Activated T-helper 1 cell treated with Interleukin-2 at 50 U/mL for 16 hours (primary cell): Measurements from ENCODE around the gene PLD5.
"Not testable (repeated sequence)": the region's sequence is repeated elsewhere in the genome, so short reads cannot be mapped to it uniquely, and the experiment has no call there.

Experiments
- DNase-seq: peaks from one replicate; pipeline ENCODE4 v3.0.0-alpha.2; 2020; ENCODE audit warnings: low read depth

Gene PLD5

DNA sequence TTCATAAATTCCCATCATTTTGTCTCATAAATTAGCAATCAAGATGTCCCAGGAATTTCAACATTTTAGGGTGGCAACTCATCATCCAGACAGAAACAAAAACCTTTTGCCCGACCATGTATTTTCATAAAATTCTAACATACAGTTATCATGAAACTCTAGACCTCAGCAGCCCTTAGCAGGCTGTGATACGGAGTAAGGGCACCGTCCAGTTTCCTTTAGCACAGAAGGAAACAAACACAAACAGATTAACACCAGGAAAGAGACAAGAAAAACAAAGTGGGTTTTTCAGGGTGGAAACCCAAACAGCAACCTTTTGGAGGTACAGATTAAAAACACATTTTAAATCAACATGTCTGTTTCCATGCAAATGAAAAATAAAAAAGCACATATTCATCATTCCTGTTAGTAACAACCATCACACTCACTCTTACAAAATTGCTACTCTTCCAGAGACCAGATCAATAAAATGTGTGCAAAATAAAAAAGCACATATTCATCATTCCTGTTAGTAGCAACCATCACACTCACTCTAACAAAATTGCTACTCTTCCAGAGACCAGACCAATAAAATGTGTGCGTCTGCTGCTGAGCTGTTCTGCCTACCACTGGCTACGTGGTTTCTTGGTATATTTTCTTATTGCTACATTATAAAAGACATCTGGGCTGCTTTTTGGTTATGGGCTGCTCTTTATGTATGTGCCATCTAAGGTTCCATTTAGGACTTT lies 241.6 kb downstream of the PLD5 start:
- not testable (repeated sequence) for DNase-seq

DNA sequence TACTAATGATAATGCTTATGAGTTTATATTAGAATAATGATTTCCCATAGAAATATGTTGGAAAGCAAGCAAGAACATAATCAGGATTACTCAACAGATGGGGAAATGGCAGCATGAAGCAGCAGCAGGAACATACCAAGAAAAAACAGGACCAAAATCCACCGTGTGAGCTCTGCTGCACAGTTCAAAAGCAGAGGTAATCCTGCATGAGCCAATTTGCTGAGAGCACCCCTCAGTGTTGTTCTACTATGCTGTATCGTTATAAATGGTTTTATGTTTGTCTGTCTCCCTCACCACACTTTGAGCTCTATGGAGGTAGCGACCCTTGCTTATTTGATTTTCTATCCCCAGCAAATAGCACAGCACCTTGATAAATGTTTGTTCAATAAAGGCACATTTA lies 246.1 kb downstream of the PLD5 start:
- not testable (repeated sequence) for DNase-seq

DNA sequence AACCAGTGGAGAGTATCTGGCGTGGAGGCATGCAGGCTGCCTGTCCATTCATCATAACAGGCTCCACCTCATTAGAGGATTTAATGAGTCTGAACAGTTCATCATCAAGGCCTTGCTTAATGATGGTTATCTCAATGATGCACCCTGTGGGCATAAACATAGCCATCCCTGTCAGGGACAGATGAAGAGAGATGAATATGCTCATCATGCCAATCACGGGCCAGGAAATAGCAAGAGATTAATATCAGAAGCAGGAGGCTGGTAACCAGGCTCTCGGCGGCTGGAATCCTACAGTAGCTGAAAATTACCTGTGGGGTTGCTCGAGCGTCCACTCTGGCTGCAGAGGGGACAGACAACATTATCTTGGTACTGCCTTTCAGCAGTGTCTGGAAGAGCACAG lies 247.7 kb downstream of the PLD5 start:
- DNase-seq: not testable (repeated sequence)

DNA sequence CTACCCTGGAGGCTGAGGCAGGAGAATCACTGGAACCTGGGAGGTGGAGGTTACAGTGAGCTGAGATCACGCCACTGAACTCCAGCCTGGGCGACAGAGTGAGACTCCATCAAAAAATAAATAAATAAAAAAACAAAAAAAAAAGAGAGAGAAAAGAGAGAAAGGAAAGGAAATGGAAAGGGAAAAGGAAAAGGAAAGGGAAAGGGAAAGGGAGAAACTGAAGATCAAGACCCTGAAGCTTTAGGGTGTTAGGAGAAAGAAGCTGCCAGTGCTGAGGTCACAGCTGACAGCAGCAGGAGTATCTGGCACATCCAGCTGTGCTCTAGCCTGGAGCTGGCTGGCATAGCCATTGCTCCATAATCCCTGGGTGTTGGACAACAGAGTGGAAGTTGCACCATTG lies 257.5 kb downstream of the PLD5 start:
- DNase-seq: not testable (repeated sequence)

DNA sequence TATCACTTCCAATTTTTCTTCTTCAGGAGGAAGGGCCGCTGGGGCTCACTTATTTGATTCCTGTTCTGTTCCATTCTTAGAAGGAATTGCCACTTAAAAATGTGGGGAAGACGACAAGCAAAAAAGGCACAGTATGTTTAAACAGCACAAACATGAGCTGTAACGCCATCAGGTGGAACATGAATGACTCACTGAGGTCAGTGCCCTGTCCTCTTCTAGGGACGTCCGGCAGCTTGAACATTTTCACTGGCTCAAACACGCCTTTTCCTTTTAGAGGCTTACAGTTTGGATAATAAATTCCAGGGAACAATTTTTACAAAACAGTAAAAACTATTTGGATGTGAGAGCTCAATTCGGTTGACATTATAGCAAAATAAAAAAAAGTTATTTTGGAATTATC lies 260.1 kb downstream of the PLD5 start:
- not testable (repeated sequence) for DNase-seq

DNA sequence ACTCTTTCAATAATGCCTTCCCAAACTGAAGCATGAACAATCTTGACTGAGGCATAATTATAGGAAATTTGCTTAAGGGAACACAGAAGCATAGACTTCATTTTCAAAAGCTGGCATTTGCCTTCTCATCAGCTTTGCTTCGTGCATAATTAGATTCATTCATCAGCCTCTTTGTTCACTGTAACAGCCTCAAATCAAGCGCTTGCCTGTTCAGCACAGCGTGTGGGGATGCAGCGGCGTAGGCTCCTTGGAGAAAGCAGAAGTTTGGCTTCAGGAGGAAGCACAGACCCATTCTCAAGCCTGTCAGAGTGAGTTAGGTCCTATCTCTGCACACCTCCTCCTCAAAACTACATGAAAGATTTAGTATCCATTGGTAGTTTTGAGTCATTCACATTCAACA lies 279.2 kb downstream of the PLD5 start:
- DNase-seq: no peak

DNA sequence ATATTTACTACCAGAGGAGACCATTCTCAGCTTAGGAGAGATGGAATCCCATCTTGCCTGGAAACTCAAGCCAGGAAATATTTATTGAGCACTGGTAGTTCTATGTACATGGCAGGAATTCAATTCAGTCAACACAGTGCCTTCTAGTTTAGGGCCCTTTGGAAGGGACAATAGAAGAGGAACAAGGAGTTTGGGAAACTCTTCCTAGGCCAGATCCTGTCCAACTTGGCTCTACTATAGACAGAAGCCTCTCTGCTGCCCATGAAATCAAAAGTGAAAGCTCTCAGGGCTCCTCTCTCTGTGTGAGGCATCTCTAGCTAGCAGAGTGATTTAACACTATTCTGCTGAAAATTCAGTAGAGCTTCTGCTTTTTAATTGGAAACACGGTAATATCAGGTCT lies 281.0 kb downstream of the PLD5 start:
- DNase-seq: no peak

DNA sequence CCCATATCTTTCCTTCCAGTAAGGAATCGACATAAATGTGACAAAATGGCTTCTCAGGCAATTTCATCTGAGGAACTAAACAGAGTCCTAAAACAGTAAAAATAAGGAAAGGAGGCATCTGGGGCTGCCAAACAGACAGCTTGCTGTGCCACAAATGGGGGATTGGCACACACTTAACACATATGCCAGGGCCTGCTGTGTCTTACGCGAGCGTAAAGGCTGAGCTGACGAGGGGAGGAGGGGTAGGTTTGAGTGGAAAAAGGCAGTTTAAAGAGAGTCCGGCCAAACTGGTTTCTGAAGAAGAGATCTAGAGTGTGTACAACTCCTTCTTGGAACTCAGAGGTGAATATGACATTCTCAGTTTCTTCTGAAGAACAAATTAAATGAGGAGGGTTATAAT lies 281.5 kb downstream of the PLD5 start:
- no peak for DNase-seq

DNA sequence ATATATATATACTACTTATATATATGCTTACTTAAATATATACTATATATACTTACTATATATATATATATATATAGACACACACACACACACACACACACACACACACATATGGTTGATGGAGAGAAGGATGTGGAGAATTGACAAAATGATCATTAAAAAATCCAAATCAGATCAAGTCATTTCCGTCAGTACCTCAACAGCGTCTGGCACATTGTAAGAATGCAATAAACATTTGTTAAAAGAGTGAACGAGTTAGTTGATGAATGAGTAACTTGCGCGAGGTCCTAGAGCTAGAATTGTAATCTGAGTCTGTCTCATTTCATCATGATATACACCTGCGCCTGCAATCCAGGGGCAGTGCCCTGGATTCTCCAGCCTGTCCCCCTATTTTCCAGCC lies 282.6 kb downstream of the PLD5 start:
- no peak for DNase-seq

DNA sequence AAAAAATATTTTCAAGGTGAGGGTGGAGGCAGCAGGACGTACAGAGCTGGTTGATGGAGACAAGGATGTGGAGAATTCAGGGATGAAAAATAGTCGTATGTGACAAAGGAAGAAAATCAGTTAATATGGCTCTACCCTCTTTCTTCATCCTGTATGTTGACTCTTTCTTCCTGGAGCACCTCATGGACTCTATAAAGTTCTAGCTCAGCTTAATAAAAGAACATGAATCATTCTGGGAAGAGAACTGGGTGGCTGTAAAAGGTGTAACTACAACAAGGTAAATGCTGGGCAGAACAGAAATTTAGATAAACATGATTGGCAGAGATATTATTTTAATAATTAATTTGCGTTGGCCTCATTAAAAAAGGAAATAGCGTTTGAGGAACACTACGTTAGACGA lies 283.8 kb downstream of the PLD5 start:
- DNase-seq: no peak

DNA sequence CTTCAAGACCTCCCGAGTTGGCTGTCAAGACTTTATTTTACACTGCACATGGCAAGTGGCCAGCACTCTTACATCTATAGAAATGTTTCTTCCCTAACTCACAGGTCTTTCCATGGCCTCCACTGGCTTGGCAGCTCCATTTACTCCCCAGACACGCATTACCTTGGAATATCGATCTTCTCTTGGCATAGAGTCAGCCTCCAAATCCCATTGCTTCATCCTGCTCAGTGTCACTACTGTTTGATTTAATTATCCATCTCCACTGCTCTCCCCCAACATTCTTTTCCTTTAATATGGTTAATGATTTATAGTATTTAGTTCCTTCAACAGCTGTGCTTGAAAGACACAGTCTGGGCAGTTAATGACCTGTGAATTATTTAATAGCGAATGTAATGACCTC lies 284.4 kb downstream of the PLD5 start:
- DNase-seq: no peak

DNA sequence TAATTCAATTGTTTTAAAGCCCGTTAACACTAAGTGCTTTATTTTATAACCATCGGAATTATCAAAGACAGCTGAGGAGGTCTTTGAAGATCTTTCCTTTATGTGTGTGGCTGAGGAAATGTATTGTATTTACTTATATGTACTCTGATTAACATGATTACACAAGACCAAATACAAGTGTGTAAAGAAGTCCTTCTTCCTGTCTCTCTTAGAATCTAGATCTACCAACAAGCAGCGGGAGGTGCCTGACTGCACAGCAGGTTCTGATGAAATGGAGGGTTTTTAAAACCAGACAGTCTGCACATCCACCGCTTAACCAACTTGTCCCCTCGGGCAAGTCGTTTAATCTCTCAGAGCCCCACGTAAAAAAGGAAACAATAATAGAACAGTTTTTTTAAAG lies 285.1 kb downstream of the PLD5 start:
- DNase-seq: no peak

DNA sequence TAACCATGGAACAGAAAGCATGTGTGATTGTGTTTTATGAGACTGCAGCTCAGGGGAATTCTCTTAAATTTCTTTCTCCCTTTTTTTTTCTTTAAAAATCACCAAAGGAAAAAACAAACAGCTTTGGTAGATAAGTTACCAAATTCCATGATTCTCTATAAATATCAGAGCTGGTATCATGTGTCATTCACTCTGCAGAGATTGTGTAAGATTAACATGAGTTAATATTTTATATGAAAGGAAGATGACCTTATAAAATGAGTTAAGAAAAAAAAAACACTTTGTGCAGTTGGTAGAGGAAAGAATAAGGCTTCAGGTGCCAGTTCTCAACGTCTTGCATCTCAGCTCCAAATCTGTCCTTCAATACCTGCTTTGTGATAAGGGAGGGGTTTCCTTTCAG lies 287.4 kb downstream of the PLD5 start:
- no peak for DNase-seq

DNA sequence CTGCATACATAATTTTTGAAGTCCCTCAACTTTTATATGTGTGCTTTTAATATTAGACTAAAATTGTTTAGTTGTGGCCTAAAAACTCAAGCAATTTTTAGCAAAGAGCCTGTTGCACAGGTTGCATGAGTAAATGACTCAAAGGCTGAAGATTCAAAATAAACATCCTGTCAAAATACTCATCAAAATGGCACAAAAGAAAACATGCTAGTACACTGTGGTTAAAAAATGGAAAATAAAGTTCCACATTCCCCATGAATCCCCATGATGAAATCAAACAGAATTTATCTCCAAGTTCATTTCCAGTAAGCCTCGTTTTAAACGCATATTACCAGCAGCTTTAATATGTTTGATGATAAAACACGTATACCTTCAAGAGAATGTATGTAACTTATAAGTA lies 295.5 kb downstream of the PLD5 start:
- no peak for DNase-seq

DNA sequence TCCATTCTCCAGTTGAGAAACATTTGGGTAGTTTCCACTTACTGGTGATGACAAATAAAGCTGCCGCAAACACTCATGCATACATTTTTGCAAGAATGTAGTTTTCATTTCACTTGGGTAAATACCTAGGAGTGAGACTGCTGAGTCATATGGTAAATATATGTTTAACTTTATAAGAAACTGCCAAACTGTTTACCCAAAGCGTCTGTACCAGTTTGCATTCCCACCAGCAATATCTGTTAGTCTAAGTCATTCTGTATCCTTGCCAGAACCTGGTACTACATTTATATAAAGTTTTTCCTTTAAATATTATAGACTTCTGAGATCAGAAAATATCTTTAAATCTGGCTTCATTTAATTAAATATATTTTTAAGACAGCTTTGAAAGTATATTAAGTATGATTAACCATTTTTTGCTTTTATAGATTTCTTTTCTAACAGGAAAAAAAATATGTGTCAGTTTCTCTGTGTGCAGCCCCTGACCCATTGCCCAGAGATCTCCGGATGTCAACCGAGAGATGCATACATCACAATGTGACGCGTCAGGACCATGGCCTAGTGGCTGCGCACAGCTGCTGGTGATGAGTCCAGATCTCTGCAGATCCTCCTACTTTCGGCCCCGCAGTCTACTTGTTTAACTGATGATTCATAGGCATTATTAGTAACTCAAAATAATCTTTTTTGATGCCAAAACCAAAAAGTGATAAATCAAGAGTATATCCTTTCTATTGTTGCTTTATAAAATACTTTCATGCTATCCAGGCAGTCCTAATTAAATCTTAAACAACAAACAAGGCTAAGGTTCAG lies 298.5 kb downstream of the PLD5 start:
- no peak for DNase-seq

DNA sequence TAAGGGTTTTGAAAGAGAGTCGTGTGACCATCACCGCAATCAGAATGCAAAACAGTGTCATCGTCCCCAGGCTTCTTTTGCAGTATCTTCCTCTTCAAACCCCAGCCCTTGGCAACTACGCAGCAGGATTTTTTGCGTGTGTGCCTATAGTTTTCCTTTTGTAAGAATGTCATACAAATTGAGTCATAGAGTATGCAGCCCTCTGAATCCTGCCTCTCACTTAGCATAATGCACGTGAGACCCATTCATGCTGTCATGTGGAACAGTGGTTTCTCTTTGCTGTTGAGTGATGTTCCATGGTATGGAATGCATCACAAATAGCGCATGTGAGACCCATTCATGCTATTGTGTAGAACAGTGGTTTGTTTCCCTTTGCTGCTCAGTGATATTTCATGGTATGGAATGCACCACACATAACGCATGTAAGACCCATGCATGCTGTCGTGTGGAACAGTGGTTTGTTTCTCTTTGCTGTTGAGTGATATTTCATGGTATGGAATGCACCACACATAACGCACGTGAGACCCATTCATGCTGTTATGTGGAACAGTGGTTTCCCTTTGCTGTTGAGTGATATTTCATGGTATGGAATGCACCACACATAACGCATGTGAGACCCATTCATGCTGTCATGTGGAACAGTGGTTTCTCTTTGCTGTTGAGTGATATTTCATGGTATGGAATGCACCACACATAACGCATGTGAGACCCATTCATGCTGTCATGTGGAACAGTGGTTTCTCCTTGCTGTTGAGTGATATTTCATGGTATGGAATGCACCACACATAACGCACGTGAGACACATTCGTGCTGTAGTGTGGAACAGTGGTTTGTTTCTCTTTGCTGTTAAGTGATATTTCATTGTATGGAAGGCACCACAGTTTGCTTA lies 299.4 kb downstream of the PLD5 start:
- DNase-seq: not testable (repeated sequence)

DNA sequence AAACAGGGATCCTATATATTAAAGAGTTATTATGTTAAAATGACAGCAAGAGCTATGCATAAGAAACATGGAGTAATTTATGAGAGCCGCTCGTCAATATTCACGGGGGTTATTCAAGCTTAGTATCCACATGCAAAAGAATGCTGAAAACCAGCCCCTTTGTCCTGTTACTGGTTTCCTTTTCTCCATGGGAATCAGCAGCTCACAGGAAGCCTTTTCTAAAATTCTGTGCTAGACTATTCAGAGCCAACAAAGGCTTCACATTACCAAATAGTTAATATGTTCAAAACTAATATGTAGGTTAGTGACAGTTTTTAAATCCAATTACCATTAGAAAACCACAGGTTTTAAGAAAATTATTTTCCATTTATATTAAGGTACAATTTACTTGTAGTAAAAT lies 300.0 kb downstream of the PLD5 start:
- DNase-seq: no peak

DNA sequence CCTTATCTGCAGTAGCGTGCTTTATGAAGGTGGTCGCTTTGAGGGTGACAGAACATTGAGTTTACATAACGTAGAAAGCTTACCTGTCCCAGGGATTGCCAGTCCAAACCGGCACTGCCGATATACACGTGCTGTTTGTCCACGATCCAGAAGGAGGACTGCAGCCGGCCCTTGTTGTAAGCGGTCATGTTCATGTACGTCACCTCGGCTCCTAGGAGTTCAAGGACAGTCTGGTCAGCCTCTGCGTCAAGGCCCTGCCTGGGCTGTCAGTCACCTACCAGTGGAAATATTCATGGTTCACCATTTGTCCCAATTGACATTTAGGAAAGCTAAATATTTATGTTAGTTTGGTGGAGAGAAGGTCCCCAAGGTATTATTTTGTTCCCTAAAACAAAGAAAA lies 304.6 kb downstream of the PLD5 start:
- DNase-seq: no peak

DNA sequence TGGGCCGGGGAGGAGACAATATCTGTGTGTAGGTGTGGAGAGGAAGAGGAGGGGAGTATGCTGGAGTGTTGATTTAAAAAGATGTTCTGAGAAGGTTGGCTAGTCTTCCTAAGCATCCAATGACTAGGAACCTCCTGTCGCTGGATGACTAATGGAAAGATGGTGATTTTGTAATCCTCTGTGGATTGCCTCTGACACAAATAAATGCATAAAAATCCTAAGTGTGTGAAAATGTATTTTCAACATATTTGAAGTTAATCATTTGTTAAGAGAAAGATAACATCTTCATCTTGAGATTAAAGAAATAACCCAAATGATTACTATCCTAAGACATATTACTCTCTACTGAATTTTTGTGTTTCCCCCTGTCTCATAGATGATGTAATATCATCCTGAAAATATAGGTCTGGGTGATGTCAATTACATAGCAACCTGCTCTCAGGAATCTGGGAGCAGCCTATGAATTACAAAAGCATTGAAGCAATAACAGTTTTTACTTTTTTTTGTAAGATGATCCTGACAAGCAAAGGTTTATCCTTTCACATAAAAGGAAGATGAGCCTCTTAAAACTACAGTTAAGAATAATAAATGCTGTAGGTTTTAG lies 305.1 kb downstream of the PLD5 start:
- DNase-seq: no peak

DNA sequence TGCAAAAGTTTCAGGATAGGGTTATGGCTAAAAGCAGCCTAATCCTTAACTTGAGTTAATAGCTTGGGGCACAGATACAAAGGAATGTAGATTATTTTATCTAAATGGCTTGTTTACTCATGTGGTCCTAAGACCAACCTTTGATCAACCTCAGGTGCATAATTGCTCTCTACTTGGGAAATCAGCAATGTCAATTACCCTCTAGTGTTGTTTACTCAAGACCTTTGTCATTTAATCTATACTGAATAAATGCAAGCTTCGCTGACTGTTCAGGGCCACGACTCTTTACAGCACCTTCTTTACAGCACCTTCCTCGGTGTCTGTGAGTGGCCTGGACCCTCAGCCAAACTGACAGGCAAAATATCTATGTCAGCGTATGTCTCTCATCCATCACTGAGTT lies 308.1 kb downstream of the PLD5 start:
- DNase-seq: no peak

DNA sequence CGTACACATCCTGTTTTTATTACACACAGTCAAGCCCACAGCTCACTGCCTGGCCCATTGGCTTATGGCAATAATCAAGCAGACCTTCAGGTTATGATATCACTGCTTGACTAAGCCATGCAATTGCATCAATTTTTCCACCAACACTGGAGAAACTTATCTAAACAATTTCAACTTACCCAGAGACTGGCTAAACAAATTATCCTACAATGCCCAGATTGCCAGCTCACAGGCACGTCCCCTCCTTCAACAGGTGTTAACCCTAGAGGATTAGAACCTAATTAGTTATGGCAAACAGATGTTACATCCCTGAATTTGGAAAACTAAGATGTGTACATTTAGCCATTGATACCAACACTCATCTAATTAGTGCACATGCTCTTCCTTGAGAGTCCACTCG lies 310.0 kb downstream of the PLD5 start:
- not testable (repeated sequence) for DNase-seq

DNA sequence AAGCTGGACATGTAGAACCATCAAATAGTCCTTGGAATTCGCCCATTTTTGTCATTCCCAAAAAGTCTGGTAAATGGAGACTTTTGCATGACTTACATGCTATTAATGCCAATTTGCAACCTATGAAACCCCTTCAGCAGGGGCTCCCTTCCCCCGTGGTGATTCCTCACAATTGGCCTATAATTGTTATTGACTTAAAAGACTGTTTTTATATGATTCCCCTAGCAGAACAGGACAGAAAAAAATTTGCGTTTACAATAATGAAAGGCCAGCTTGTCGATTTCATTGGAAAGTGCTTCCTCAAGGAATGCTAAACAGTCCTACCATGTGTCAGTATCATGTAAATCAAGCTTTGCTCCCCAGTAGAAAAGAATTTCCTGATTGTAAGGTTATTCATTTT lies 311.5 kb downstream of the PLD5 start:
- not testable (repeated sequence) for DNase-seq
